ELR (cell line): ENCODE results near the gene NCKAP5.
"Not testable (repeated sequence)": the region's sequence is repeated elsewhere in the genome, so short reads cannot be mapped to it uniquely, and the experiment has no call there.

Source experiments
- DNase-seq: peaks from one replicate; pipeline ENCODE4 v3.0.0-alpha.2; 2015; ENCODE audit warnings: low read depth

The NCKAP5 gene

DNA sequence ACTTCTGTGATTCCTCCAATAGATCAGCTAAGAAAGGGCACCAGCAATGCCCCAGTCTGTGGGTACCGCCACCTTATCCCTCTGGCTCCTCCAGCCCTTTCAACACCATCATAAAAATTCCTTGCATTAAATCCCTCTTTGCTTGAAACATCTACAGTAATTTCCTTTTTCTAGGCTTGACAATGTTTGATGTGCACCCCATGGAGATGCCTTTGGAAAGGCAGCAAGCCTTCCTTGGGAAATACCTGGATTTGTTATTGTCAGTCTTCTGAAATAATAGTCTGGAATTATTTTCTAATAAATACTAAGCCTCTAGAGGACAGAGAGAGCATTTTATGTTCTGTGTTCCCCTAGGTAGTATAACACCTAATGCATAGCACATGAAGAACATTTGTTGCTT lies 46.1 kb downstream of the NCKAP5 start:
- no peak for DNase-seq

- no peak for DNase-seq
These were observed 47.0 kb downstream of the NCKAP5 start for GRCh38 chr2:133521146-133521745.

DNA sequence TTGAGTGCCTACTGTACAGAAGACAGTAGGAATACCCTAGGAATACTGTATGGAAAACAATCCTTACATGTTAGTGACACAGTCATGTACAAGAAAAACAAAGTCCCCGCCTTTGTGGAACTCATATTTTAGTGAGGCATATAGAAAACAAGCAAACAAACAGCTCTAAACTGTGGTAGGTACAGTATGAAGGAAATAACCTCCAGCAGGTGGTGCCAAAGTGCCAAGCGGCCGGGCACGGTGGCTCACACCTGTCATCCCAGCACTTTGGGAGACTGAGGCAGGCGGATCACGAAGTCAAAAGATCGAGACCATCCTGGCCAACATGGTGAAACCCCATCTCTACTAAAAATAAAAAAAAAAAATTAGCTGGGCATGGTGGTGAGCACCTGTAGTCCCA lies 48.6 kb downstream of the NCKAP5 start:
- not testable (repeated sequence) for DNase-seq

DNA sequence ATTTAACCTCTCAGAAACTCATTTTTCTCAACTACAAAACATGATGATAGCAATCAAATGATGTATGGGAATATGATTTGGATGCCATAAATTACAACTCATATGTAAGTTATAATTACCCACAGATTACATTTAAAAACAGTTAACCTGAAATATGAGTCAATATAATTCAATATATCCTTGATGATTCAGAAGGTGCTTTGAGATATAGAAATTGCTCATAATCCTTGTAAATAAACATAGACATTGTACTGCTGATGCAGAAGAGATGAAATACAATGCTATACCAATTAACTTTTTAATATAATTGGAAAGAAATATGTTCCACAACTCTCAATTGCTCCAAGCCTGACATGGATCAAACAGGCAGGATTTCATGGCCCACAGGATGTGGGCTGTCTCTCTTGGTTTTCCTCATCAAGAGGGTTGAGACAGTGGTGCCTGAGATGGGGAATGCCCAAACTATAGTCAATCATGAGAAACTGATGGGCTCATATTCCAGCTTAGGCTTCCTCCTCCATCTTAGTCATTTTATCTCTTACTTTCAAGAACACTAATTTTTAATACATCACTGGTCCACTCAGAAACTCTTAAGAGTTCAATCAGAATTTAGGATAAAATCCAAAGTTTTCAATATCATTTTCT lies 49.4 kb downstream of the NCKAP5 start:
- no peak for DNase-seq

DNA sequence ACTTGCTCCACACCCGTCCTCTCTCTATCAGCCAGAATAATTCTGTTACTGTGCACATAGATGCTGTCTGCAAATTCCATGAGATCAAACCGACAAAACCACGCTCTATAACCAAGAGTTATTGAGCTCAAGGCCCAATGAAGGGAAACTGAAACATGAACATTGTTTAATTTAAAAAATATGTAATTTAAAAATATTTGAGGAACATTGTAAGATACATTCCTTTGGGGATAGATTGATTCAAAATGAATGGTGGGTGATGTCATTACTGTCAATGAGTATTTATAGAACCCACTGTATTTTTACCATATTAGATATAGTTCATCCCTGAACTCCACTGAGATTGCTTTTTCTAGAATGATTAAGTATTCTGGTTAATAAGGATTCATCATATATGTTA lies 50.4 kb downstream of the NCKAP5 start:
- no peak for DNase-seq

DNA sequence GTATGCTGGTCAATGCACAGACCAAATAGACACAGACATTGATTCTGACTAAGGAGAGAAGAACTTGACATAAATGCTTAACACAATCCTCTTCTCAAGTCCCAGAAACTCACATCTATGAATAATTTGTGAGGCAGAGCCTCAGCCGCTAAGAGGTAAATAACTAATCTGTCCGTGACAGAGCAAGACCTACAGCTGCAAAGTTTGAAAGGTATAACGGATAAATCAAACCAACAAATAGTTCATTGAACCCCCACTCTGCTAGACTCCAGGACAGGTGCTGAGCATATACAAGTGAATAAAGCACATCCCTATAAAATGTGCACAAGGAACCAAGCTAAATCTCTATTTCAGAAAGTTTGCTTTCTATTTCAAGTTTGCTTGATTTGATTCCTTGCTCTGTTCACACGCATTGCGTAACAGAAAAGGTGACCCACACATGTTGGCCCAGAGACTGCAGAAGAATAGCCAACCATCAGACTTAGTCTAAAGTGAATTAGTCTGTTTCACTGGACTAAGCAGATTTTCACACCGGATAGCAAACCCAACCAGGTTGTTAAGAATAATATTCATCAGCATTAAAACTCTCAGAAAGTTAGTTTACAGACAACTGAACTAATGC lies 51.7 kb downstream of the NCKAP5 start:
- no peak for DNase-seq

DNA sequence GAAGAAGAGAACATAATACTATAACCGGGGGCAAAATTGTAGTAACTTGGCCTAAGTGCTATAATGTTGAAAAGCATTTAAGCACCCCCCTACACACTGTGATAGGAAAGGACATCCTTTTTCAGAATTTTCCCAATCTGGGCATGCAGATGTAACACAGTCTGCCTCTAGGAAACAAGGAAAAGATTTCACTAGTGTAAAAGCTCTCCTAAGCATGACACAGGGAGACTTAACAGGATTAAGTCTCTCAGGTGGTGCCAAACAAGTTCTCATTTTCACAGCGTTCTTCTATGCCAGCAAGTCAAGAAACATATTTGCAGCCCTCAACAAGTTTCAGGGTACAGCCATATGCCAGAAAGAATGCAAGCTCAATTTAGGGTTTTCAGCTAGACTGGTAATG lies 53.0 kb downstream of the NCKAP5 start:
- no peak for DNase-seq

DNA sequence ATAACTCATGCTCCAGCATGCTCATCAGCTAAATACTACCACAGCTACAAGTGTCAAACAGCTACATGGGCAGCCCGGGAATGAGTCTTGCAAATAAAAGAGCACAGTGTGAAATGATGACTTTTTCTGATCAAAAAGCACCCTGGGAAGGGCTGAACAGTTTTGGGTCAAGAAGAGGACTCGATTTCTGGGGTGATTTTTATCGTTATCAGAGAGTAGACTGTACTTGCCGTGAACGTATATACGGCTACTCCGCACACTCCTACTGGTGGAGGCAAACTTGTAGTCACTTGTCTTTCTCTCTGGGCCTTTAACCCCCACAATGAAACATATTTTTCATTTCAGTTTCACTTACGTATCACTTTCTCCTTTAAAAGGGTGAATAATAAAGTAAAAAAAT lies 54.4 kb downstream of the NCKAP5 start:
- no peak for DNase-seq

DNA sequence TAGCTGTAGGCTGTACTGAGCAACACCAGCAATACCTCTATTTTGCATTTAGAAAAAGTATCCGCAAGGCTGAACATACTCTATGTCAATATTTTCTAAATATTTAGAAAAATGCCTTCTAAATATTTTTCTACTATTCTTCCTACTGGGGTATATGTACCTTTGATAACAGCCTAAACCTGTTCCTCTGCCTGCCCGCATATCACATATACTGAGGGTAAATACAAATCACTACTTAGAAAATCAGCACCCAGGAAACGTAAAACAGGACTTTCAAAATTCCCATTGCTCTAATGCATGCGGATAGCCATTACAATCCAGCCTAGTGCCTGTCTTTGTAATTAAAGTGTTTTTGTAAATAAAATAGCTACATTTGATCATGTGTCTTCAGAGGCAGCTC lies 56.1 kb downstream of the NCKAP5 start:
- no peak for DNase-seq

DNA sequence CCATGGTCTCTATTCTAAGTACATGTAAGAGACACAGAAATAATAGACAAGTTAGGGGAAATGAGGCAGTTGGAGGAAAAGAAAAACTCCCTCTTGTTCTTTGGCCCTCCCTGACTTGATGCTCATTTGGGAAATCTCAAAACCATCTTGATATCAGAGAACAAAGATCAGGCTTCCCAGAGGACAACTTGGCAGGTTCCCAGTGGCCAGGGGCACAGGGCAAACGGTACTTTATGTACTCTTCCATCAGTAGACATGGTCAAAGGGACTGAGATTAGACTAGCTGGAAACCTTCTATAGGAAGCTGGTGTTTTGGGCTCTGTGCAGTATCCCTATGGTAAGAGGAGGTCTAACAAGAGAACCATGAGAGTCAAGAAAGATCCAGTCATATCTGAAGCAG lies 56.6 kb downstream of the NCKAP5 start:
- no peak for DNase-seq

- DNase-seq: no peak
These were observed 58.5 kb downstream of the NCKAP5 start for GRCh38 chr2:133509777-133510176.

DNA sequence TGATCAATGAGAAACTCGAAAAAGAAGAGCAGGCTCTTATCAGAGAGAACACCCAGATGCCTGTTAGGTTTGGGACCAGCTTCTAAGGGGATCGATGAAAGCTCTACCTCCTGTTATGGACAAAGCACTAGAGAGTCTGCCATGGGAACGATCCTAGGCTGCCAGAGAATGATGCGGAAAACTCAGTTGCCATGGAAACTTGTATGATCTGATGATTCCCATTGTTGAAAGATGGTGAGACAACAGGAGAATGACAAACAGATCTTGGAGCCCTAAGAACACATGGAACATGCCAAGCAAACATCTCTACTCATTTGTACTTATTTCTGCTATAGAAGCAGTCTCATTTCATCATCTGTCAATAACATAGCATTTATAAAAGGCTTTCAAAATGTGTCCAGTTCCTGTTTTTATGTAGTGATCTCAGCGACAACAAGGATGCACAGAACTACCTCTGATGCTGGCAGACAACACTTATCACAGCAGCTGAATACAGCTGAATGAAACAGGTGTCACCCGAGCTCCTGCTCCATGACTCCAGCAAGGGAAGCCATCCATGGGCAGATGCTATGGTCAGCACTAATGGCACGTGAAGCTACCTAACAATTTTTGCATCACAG lies 59.6 kb downstream of the NCKAP5 start:
- DNase-seq: no peak

- DNase-seq: no peak
These were observed 61.3 kb downstream of the NCKAP5 start for GRCh38 chr2:133506996-133507395.

DNA sequence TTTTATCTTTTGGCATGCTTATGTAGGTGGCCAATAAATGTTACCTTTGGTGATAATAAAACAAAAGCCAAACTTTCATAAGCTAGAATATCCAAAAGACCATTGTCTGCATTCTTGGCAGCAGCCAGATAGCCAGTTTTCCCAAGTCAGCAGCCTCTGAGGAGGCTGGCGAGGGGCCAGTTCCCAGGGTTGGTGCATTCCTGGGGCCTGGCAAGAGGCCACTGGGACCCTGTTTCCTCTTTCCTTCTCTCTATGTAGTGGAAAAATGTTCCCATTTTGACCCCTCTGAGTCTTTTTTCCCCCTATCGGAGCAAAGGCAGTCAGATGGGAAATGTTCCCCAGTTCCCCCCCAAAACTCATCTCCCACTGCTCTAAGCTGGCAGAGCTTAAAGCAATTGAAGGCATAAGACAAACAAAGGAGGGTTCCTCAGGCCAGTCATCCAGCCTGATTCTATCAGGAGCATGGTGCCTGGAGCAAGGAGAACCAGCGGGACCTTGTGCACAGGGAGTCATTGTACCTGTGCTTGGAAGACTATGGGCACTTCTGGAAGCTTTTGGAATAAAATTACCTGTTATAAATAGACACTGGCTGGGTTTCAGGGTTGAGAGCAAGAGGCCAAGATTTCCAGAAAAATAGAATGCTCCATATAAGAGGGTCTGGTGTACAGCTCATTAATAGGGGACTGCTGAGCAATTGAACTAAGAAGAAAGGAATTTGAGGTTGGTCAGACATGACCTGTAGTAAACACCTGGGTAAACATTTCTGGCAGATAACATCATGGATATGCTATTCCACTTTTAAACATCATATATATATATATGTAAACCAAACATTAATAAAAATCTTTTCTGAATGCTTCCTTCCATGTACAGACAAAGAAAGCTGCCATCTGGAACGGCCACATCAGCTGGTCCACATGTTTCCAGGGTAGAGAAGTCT lies 63.4 kb downstream of the NCKAP5 start:
- no peak for DNase-seq

DNA sequence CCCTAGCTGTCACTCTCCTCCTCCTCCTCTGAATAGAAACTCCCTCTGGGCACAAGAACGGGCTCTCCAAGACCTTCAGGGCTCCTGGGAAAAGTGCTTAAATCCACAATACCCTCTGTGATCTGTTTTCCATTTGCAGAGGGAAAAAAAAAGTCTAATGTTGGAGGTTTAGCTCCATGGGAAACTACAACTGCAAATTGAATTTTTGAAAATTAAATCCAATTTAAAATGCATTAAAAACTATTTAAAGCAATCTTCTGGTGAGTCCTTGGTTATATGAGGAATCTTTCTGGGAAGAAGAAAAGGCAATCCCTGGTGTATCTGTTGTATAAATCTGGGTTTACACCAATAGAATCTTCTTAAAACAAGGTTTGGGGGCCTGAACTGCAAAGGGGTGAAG lies 64.3 kb downstream of the NCKAP5 start:
- no peak for DNase-seq

DNA sequence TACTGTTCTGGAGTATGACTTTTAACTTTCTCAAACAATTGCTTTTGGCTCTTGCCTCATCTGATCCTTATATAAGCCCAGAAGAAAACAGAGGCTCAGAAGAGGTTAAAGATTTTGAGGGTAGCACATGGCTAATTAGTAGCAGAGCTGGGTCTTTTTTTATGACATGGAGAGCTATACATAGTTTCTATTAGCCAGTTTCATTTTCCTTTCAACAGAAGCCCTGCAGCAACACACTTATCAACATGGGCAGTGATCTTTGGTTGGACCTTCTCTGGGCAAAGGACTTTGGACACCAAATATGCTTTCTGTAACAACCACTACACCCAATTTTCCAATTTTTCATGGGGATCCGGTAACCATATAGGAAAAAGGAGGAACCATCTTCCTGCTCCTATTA lies 64.9 kb downstream of the NCKAP5 start:
- no peak for DNase-seq

GRCh38 chr2:133502678-133503077 lies 65.6 kb downstream of the NCKAP5 start:
- no peak for DNase-seq

DNA sequence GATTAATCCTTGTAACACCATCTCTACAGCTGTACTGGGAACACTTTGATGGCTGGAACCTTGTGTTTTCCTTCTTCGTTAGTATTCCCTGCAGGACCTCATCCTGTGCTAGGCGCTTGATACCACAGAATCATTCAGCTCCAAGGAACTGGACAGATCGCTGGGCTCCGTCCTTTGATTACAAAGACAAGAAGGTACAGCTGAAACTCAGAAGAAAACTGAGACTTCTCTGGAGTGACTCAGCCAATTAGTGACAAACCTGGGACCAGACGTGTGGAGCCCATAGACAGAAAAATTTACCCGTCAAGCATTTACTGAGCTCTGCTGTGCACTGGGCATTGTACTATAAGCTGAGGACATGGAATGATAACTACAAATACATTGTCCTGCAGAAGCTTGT lies 67.3 kb downstream of the NCKAP5 start:
- no peak for DNase-seq

DNA sequence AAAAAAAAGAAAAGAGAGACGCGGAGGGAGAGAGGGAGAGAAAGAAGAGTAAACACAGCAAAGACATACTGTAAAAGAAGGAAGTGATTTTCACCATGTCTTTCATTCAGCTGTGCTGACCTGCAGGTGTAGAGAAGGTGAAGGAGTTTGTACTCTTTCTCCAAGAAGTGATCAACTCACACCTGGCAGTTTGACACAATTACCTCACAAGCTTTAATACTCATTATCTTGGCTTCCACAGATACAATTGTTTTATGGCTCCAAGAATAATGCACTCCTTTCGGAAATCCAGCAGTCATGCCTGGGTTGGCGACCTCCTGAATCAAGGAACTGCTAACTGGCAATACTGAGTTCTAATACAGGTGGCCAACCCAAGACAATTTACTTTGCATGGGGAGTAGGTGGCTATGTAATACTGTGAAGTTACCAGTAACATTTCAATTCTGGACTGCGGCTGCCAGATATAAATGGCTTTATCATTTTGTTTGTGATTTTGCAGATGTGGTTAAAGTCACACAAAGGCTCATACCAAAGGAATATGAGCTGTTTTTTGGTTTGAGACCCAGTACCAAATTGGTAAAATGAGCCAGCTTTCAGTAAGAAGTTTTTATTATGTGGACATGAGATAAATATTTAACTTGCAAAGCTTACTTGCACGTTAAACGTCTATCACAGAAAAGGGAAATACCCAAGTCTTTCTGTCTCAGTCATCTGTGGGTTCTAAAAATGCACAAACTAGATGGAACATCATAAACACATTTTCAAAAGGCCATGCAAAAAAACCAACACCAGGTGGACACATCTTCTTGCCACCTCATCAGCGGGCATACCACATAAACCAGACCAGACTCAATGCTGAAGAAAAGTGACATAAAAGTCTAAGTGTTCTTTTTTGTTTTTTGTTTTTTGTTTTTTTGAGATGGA lies 69.3 kb downstream of the NCKAP5 start:
- DNase-seq: no peak

DNA sequence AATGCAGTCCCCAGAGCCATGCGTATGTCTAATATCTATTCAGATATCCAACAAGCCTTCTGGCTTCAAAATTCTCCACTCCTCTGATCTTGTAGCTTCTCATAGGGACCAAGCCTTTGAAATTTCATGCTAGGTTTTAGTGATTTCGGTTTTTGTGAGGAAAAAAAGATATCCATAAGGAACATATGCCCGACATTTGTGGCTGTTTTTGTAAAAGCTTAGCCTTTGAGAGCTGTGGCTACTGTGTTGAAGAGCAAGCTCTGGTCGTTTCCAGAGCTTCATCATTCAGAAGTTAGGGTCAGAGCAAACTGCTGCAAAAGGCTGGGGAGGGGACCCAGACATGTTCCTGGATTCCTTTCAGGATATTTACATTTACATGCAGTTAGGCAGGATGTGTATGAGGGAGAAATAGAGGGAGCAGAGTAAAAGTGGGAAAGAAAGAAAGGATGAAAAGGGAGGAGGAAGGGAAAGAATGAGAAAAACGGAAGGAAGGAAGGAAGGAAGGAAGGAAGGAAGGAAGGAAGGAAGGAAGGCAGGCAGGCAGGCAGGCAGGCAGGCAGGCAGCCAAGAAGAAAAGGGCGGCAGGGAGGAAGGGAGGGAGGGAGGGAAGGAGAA lies 70.2 kb downstream of the NCKAP5 start:
- DNase-seq: no peak
